ENCODE results near the gene TMEM165. TPM values are rescaled to one million over a fixed set of nuclear protein-coding genes. Genes with fewer than 3 reads are reported as not detected.
A peak's percentile ranks its signal among the peaks of the same experiment; 100 is the strongest.

The TMEM165 gene
- total RNA-seq, 1 experiment from 2014 or later, result 119 TPM

DNA sequence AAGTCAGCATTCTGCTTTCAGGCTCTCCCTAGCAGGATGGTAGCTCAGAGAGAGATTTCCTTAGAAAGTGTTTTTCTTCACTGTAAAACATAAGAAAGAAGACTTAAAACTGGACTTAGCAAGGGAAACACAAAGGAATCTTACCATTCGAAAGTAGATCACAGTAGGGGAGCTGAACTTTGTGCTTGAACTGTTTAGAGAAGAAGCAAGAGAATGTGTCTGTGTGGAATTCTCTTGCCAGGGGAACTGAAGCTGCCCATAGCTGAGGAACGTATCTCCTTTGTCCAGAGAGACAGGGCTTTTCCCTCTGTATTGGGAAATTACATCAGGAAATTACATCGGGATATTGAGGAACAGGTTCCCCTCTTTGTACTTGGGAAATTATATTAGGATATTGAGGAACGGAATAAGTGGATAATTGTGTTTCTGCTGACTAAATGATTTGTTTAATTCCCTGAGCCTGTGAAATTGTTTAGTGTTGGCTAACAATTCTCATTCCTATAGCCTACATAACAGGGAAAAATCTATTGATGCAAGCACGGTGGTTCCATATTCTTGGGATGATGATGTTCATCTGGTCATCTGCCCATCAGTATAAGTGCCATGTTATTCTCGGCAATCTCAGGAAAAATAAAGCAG, 28.6 kb upstream of the TMEM165 start:
- TF ChIP-seq, protein P1, sequence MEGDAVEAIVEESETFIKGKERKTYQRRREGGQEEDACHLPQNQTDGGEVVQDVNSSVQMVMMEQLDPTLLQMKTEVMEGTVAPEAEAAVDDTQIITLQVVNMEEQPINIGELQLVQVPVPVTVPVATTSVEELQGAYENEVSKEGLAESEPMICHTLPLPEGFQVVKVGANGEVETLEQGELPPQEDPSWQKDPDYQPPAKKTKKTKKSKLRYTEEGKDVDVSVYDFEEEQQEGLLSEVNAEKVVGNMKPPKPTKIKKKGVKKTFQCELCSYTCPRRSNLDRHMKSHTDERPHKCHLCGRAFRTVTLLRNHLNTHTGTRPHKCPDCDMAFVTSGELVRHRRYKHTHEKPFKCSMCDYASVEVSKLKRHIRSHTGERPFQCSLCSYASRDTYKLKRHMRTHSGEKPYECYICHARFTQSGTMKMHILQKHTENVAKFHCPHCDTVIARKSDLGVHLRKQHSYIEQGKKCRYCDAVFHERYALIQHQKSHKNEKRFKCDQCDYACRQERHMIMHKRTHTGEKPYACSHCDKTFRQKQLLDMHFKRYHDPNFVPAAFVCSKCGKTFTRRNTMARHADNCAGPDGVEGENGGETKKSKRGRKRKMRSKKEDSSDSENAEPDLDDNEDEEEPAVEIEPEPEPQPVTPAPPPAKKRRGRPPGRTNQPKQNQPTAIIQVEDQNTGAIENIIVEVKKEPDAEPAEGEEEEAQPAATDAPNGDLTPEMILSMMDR (IDR thresholded peaks at IDR 0.05; ENCODE audit: unreplicated experiment), result no peak
- intact Hi-C loops (cut with micrococcal nuclease), result no loop called here

DNA sequence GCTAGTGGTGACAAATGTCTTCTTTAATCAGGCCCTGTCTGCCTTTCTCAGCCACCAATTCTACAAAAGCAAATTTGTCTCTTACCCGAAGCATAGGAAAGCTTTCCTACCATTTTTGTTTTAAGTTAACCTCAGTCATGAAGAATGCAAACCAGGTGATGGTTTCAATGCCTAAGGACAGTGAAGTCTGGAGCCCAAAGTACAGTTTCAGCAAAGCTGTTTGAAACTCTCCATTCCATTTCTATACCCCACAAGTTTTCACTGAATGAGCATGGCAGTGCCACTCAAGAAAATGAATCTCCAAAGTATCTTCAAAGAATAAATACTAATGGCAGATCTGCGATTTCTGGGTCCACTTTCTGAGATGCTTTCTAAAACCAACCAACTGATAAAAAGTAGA, 25.8 kb upstream of the TMEM165 start:
- CTCF ChIA-PET, result interaction anchor here (0.7 kb wide), 1 partner anchor 190 kb away, joined by 3 read pairs; no protein-coding TSS in a partner anchor
- Mint-ChIP-seq H3K36me3 (ENCODE audit: insufficient read depth, unreplicated experiment) (peaks cover 23% of the 10 kb centered on the region), H3K9me3 (ENCODE audit: unreplicated experiment) (no peaks in the 10 kb centered on the region), H3K4me1 (ENCODE audit: insufficient read depth, unreplicated experiment) (no peaks in the 10 kb centered on the region), H3K27me3 (ENCODE audit: insufficient read depth, unreplicated experiment) (no peaks in the 10 kb centered on the region), H3K27ac (ENCODE audit: low read depth, unreplicated experiment) (no peak overlapping the region), H3K4me3 (ENCODE audit: unreplicated experiment) (no peak overlapping the region)
- TF ChIP-seq, protein P1 (IDR thresholded peaks at IDR 0.05; ENCODE audit: unreplicated experiment), result no peak
- POLR2A ChIA-PET, result interaction anchor here (0.6 kb wide), 2 partner anchors 86 to 371 kb away, joined by 3 to 5 read pairs; no protein-coding TSS in a partner anchor
- intact Hi-C loops (cut with micrococcal nuclease), result no loop called here
- TSS peak; percentile 53 for BruUV-seq (replicated peaks)
- DNase-seq (ENCODE audit: unreplicated experiment), result no peak

More for the DNA sequence above, 28.6 kb upstream of the TMEM165 start:
- no peaks in the 10 kb centered on the region for H3K9me3 Mint-ChIP-seq (ENCODE audit: unreplicated experiment)
- no peak for DNase-seq (ENCODE audit: unreplicated experiment)
- H3K27me3 Mint-ChIP-seq (ENCODE audit: insufficient read depth, unreplicated experiment), result no peaks in the 10 kb centered on the region
- ChIA-PET POLR2A (interaction anchor here (2.4 kb wide), 1 partner anchor 8 kb away, joined by 12 read pairs; no protein-coding TSS in a partner anchor), CTCF (interaction anchor here (0.5 to 1.2 kb wide), 3 partner anchors 16 to 41 kb away, joined by 3 to 6 read pairs (median 3); partner anchors contain the start of gene SRD5A3)
- no peak overlapping the region for H3K4me3 Mint-ChIP-seq (ENCODE audit: unreplicated experiment)
- H3K4me1 Mint-ChIP-seq (ENCODE audit: insufficient read depth, unreplicated experiment), result no peaks in the 10 kb centered on the region
- no peak overlapping the region for H3K27ac Mint-ChIP-seq (ENCODE audit: low read depth, unreplicated experiment)
- H3K36me3 Mint-ChIP-seq (ENCODE audit: insufficient read depth, unreplicated experiment), result peaks cover 18% of the 10 kb centered on the region
- BruUV-seq (replicated peaks), result no TSS peak

DNA sequence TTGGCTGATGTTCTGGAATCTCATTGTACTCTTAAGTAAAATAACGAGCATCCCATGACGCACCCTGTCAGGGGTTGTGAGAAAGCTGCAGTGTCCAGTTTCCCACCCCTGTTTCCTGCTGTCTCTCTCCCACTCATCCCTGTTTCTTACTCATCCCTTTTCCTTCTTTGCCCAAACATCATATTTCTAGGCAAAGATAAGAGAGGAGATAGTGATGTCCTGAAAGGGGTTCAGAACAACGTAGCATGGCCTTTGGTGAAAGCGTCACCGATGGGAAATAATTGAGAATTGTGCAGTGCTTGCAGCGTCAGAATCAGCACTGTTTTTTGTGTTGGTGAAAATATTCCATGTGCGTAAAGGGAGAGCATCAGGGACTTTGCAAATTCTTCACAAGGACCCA, 23.5 kb upstream of the TMEM165 start:
- Mint-ChIP-seq H3K9me3 (ENCODE audit: unreplicated experiment) (no peaks in the 10 kb centered on the region), H3K36me3 (ENCODE audit: insufficient read depth, unreplicated experiment) (peaks cover 23% of the 10 kb centered on the region), H3K27me3 (ENCODE audit: insufficient read depth, unreplicated experiment) (no peaks in the 10 kb centered on the region), H3K27ac (ENCODE audit: low read depth, unreplicated experiment) (no peak overlapping the region), H3K4me1 (ENCODE audit: insufficient read depth, unreplicated experiment) (no peaks in the 10 kb centered on the region), H3K4me3 (ENCODE audit: unreplicated experiment) (no peak overlapping the region)
- POLR2A ChIA-PET, result interaction anchor here (0.7 to 1.4 kb wide), 3 partner anchors 13 to 68 kb away, joined by 3 to 6 read pairs (median 4); partner anchors contain the start of gene SRD5A3
- intact Hi-C loops (cut with micrococcal nuclease), result no loop called here
- TF ChIP-seq, protein P1 (IDR thresholded peaks at IDR 0.05; ENCODE audit: unreplicated experiment), result no peak
- BruUV-seq (replicated peaks), result no TSS peak
- CTCF ChIA-PET, result interaction anchor here (0.5 to 1.4 kb wide), 3 partner anchors 10 to 49 kb away, joined by 4 to 5 read pairs (median 5); no protein-coding TSS in a partner anchor
- no peak for DNase-seq (ENCODE audit: unreplicated experiment)

DNA sequence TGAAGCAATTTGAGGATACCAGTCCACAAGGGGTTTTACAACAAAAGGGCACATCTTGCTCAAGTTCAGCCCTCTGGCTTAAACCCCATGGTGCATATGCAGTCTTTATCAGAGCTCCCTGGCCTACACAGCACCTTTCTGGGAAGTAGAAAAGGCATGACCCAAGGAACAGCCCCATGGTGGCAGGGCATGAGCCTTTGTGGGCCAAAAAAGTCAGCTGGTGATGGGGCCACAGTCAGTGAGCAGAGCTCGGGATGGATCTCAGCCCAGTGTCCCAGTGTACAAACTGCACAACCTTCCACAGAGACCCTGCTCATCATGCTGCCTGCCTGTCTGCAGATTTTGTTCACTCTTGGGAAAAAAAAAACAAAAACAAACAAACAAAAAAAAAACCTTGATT, 22.3 kb upstream of the TMEM165 start:
- H3K27me3 Mint-ChIP-seq (ENCODE audit: insufficient read depth, unreplicated experiment), result no peaks in the 10 kb centered on the region
- no peaks in the 10 kb centered on the region for H3K9me3 Mint-ChIP-seq (ENCODE audit: unreplicated experiment)
- ChIA-PET CTCF (interaction anchor here (0.6 to 1.4 kb wide), 3 partner anchors 11 to 1253 kb away, joined by 3 to 5 read pairs (median 5); no protein-coding TSS in a partner anchor), POLR2A (interaction anchor here (1.2 to 1.8 kb wide), 3 partner anchors 12 to 22 kb away, joined by 4 to 5 read pairs (median 4); partner anchors contain the start of gene TMEM165)
- intact Hi-C loops (cut with micrococcal nuclease), result no loop called here
- no TSS peak for BruUV-seq (replicated peaks)
- DNase-seq (ENCODE audit: unreplicated experiment), result no peak
- no peak overlapping the region for H3K4me3 Mint-ChIP-seq (ENCODE audit: unreplicated experiment)
- TF ChIP-seq, protein P1 (IDR thresholded peaks at IDR 0.05; ENCODE audit: unreplicated experiment), result no peak
- H3K4me1 Mint-ChIP-seq (ENCODE audit: insufficient read depth, unreplicated experiment), result peaks cover 2% of the 10 kb centered on the region
- no peak overlapping the region for H3K27ac Mint-ChIP-seq (ENCODE audit: low read depth, unreplicated experiment)
- H3K36me3 Mint-ChIP-seq (ENCODE audit: insufficient read depth, unreplicated experiment), result peaks cover 23% of the 10 kb centered on the region
